IPS-18a (cell line): ENCODE measurements around the gene MT1M.
"Not testable (repeated sequence)": the region's sequence is repeated elsewhere in the genome, so short reads cannot be mapped to it uniquely, and the experiment has no call there.

Experiments used
- H3K27ac ChIP-seq: one replicate; pipeline ENCODE4 v1.5.1; 2013; ENCODE audit warnings: low read length
- H3K27me3 ChIP-seq: one replicate; pipeline ENCODE4 v1.6.1; 2013; ENCODE audit warnings: mild to moderate bottlenecking, low read length; ENCODE audit not compliant: control insufficient read depth, insufficient read depth
- H3K36me3 ChIP-seq: one replicate; pipeline ENCODE4 v1.6.1; 2013; ENCODE audit warnings: low read depth, low read length; ENCODE audit not compliant: control insufficient read depth
- H3K4me1 ChIP-seq: one replicate; pipeline ENCODE4 v1.6.1; 2013; ENCODE audit warnings: low read depth, low read length; ENCODE audit not compliant: control insufficient read depth
- H3K4me3 ChIP-seq: one replicate; pipeline ENCODE4 v1.5.1; 2013; ENCODE audit warnings: low read length
- H3K9ac ChIP-seq: one replicate; pipeline ENCODE4 v1.6.1; 2013; ENCODE audit warnings: mild to moderate bottlenecking, low read length, moderate library complexity
- H3K9me3 ChIP-seq: one replicate; pipeline ENCODE4 v1.6.1; 2013; ENCODE audit warnings: low read depth, low read length; ENCODE audit not compliant: control insufficient read depth

The MT1M gene

DNA sequence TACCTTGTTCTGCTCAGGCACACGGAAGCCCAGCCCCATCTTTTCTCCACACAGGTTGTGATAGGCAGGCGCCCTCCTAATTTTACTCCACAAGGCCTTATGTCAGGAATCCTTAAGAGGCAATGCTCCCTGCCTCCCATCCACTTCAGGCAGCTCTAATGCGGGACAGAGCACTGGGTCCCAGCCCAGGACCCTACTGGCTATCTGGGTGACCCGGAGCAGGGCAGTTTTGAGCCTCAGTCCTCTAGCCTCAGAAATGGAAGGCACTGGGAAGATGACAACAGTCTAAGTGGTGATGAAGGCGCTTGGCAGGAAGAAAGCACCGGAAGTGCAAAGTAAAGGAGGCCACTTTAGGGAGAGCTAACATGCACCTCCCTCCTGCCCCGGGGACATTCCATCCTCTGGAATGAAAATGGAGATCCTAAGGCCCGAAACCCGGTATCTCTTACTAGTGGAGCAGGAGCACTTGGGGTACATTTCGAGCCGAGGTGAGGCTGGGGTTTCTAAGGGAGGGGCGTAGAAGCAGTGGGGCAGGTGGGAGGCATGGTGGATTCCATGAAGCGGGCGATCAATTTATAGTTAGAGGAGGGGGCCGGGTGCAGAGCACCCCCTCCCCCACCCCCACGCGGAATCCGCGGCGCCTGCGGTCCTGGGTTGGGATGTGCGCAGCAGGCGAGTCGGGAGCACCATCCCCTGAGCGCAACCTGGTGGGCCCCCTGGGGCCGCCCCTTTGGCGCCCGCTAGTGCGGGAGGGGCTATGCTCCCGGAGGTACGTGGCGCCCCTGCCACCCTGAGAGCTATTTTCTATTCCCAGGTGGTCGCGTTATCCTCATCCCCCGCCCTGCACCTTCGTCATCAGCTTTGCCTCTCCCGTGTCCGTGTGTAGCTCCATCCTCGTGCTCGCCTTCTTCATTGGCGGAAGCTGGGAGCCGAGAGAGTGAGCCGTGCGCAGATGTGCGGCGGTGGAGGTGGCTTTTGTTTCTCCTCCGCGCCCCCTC, 30.2 kb downstream of the MT1M start:
- no peaks in the 10 kb centered on the region for H3K4me1 ChIP-seq
- peaks cover 96% of the 10 kb centered on the region for H3K27me3 ChIP-seq
- peak overlapping the region; percentile 60 for H3K4me3 ChIP-seq
- H3K36me3 ChIP-seq, result no peaks in the 10 kb centered on the region
- peak overlapping the region; percentile 46 for H3K9ac ChIP-seq
- H3K9me3 ChIP-seq, result no peaks in the 10 kb centered on the region
- H3K27ac ChIP-seq, result no peak overlapping the region

DNA sequence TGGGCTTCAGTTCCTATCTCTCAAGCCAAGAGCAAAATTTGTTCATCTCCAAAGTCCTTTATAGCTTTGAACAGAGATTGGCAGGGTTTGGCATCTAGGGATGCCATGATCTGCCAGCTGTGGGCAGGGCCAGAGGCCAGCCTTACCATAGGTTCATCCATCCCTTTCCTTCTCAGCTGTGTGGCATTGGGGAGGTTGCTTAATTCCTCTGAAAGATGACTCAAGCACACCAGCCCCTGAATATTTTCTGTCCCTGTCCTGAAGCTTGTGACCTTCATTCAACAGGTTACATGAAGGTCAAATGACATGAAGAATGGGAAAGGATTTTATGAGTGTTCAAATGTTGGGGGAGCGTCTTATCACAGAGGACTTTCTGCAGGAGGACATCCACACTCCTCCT, 32.0 kb downstream of the MT1M start:
- Histone ChIP-seq H3K9me3 (no peaks in the 10 kb centered on the region), H3K9ac (no peak overlapping the region), H3K27ac (no peak overlapping the region), H3K4me1 (no peaks in the 10 kb centered on the region), H3K4me3 (no peak overlapping the region), H3K36me3 (no peaks in the 10 kb centered on the region), H3K27me3 (peaks cover 97% of the 10 kb centered on the region)

DNA sequence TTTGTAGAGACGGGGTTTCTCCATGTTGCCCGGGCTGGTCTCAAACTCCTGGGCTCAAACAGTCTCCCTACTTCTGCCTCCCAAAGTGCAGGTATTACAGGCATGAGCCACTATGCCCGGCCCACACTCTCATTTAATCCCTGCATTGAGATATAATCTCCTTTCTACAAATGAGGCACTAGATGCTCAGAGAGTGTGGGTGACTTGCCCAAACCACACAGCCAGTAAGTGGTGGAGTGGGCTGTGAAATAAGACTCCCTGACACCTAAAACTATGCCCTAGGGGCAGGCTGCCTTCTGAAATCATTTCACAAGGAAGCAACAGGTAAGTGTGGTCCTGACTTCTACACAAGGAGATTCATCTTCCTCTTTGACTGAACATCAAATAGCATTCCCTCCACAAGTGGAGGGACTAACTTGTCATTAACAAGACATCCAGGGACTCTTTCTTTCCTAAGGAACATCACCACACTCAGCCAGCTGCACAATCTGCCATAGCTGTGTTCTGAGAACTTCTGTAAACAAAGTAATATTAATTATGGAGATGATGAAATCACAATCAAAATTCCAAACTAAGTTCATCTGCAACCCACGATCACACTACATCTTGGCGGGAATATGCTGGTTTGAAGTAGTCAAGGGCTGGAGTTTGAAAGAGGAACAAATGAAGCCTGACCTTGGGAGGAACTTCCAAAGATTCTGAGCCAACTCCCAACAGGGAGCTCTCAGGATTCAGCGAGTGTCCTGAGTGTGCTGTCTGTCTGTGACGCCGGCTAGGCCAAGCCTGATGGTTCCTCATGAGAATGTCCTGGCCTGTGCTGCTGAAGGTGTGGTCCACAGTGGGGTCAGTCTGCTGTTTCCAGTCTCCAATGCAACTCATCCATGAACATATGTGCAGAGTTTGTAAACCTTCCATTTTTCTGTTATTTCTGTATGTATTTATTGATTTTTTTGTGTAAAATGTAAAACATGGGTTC, 33.1 kb downstream of the MT1M start:
- peaks cover 97% of the 10 kb centered on the region for H3K27me3 ChIP-seq
- not testable (repeated sequence) for H3K27ac ChIP-seq, H3K36me3 ChIP-seq, H3K9ac ChIP-seq, H3K4me3 ChIP-seq, H3K9me3 ChIP-seq, H3K4me1 ChIP-seq

DNA sequence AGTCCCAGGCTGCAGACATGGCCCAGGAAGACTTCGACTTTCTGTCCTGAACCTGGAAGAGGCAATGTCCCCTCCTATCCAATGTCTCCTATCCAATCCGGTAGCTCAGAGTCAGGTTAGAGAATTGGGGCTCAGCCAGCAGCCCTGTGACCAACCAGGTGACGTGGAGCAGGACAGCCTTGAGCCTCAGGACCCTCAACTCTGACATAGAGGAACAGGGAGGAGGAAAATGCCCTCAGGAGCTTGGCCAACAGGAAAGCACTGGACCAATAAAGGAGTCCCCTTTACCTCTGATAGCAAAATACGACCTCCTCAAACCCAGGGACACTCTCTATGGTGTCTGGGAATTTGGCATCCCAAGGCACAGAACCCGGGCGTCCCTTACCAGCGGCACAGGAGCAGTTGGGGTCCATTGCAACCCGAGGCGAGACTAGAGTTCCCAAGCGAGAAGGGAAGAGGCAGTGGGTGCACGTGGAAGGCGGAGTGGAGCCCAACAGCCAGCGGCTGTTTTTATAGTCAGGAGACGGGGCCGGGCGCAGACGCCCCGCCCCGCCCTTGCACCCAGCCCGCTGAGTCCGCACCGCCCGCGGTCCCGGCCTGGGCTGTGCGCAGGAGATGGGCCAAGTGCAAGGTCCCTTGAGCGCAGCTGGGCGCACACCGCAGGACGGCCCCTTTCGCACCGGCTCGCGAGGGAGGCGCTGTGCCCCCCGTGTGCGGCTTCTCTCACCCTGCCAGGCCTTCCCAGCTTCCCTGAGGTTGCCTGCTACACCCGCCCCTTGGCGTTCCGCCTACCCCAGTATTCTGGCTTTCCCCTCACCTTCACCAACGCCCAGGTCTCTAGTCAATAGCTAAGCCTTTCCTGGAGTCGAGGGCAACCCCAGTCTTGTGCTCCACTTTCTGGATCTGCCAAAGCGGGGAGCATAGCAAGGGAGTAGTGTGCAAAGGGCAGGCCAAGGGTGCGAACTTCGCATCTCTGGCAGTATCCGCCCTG, 35.4 kb downstream of the MT1M start, which contains the start of gene MT1G:
Gene MT1G (minus strand): TSS at position 485 of the 991 bp plus-strand sequence. CDS start 72 bp downstream, at position 413.
- Histone ChIP-seq H3K9ac (no peak within 1 kb of the TSS), H3K27ac (no peak within 1 kb of the TSS), H3K4me3 (peak within 1 kb of the TSS; percentile 48), H3K36me3 (no peaks in the 10 kb centered on the region), H3K9me3 (no peaks in the 10 kb centered on the region), H3K4me1 (no peaks in the 10 kb centered on the region), H3K27me3 (peaks cover 92% of the 10 kb centered on the region)

DNA sequence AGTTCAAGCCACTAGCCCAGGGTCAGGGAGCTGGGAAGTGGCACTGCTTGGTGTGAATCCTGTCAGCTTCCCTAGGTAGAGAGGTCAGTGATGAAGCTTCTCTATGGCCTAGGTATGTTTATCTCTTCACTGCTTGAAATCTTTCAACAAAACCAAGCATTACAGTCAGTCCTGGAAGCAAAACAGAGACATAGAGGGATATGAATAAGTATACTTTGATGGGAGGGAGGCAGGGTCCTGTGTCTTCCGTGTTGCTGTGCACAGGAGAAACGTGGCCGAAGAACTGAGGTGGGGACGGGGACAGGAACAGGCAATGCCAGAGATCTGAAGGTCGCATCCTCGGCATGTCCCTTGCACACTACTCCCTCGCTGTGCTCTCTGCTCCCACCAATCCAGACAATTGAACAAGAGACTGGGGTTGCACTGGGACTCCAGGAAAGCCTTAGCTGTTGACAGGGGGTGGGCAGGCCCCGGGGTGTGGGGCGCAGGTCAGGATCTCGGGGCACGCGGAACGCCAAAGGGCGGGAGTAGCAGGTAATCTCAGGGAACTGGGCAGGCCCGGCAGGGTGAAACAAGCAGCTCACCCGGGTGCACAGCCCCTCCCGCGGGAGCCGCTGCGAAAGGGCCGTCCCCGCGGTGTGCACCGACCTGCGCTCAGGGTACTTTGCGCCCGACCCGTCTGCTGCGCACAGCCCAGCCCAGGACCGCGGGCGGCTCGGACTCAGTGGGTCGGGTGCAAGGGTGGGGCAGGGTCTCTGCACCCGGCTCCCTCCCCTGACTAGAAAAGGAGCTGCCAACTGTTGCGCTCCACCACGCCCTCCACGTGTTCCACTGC, 36.8 kb downstream of the MT1M start, which contains the start of gene MT1H:
Gene MT1H (plus strand): TSS at position 810 of the 835 bp plus-strand sequence. CDS start 71 bp downstream, outside the sequence.
- H3K4me1 ChIP-seq, result peaks cover under 1% of the 10 kb centered on the region
- H3K27me3 ChIP-seq, result peaks cover 85% of the 10 kb centered on the region
- no peak within 1 kb of the TSS for H3K9ac ChIP-seq
- no peaks in the 10 kb centered on the region for H3K9me3 ChIP-seq
- no peak within 1 kb of the TSS for H3K4me3 ChIP-seq
- no peak within 1 kb of the TSS for H3K27ac ChIP-seq
- H3K36me3 ChIP-seq, result no peaks in the 10 kb centered on the region

DNA sequence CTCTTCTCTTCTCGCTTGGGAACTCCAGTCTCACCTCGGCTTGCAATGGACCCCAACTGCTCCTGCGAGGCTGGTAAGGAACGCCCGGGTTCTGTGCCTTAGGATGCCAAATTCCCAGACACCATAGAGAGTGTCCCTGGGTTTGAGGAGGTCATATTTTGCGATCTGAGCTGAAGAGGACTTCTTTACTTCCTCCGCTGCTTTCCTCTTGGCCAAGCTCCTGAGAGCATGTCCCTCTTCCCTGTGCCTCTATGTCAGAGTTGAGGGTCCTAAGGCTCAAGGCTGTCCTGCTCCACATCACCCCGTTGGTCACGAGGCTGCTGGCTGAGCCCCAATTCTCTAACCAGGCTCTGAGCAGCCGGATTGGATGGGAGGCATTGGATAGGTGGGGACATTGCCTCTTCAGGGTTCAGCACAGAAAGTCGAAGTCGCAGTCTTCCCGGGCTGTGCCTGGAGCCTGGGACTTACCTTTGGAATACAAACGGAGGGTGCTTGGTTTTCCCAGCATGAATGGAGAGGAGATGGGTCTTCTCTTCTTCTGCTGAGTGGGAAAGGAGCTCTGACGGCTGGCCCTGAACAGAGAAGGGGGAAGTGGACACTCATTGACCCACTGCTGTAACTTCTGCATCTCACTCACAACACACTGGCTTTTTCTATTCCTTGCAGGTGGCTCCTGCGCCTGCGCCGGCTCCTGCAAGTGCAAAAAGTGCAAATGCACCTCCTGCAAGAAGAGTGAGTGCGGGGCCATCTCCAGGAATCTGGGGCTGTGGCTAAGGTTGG, 37.6 kb downstream of the MT1M start:
- no peaks in the 10 kb centered on the region for H3K9me3 ChIP-seq
- H3K4me3 ChIP-seq, result no peak overlapping the region
- H3K27me3 ChIP-seq, result peaks cover 77% of the 10 kb centered on the region
- no peak overlapping the region for H3K27ac ChIP-seq
- peaks cover 5% of the 10 kb centered on the region for H3K4me1 ChIP-seq
- no peak overlapping the region for H3K9ac ChIP-seq
- no peaks in the 10 kb centered on the region for H3K36me3 ChIP-seq

DNA sequence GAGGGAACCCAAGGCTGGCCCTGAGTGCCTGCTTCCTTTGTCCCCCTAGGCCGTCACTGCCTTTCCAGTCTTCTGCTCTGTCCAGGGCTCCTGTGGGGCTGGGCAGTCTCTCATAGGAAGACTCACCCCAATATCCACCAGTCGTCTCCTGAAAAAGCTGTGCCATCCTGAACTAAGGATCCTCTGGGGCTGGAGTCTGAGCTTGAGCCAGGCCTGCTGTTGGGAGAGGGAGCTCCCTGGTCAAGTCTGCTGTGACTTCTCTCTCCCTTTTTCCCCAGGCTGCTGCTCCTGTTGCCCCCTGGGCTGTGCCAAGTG, 38.1 kb downstream of the MT1M start:
- no peaks in the 10 kb centered on the region for H3K9me3 ChIP-seq
- peaks cover 9% of the 10 kb centered on the region for H3K4me1 ChIP-seq
- no peak overlapping the region for H3K4me3 ChIP-seq
- H3K36me3 ChIP-seq, result no peaks in the 10 kb centered on the region
- H3K9ac ChIP-seq, result no peak overlapping the region
- peaks cover 80% of the 10 kb centered on the region for H3K27me3 ChIP-seq
- H3K27ac ChIP-seq, result no peak overlapping the region

DNA sequence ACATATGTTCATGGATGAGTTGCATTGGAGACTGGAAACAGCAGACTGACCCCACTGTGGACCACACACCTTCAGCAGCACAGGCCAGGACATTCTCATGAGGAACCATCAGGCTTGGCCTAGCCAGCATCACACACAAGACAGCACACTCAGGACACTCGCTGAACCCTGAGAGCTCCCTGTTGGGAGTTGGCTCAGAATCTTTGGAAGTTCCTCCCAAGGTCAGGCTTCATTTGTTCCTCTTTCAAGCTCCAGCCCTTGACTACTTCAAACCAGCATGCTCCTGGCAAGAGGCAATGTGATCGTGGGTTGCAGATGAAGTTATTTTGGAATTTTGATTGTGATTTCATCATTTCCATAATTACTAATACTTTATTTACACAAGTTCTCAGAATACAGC, 39.2 kb downstream of the MT1M start:
- peaks cover 76% of the 10 kb centered on the region for H3K27me3 ChIP-seq

DNA sequence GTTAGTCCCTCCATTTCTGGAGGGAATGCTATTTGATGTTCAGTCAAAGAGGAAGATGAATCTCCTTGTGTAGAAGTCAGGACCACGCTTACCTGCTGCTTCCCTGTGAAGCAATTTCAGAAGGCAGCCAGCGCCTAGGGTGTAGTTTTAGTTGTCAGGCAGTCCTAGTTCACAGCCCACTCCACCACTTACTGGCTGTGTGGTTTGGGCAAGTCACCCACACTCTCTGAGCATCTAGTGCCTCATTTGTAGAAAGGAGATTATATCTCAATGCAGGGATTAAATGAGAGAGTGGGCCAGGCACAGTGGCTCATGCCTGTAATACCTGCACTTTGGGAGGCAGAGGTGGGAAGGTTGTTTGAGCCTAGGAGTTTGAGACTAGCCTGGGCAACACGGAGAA, 39.7 kb downstream of the MT1M start:
- H3K4me3 ChIP-seq, H3K27ac ChIP-seq, H3K9ac ChIP-seq, H3K4me1 ChIP-seq, H3K36me3 ChIP-seq, H3K9me3 ChIP-seq: not testable (repeated sequence)
- peaks cover 76% of the 10 kb centered on the region for H3K27me3 ChIP-seq

More for the DNA sequence above, 39.2 kb downstream of the MT1M start:
- not testable (repeated sequence) for H3K4me3 ChIP-seq, H3K9me3 ChIP-seq, H3K9ac ChIP-seq, H3K36me3 ChIP-seq, H3K27ac ChIP-seq, H3K4me1 ChIP-seq
